Measurements from ENCODE around the gene SHISA3.

GRCh38 chr4:42377497-42377896 is 19.8 kb upstream of the SHISA3 start:
- TF ChIP-seq POLR2A (IDR thresholded peaks at IDR 0.05) (no peak), CTCF (IDR thresholded peaks at IDR 0.05) (no peak)
